ENCODE results near the gene MYL7. TPM values are rescaled to one million over a fixed set of nuclear protein-coding genes. Genes with fewer than 3 reads are reported as not detected.

Gene MYL7
- total and polyA plus RNA-seq, 10 donors, result 0.22 to 1.6 TPM; not detected in 8

- Histone ChIP-seq H3K36me3 (no peaks in the 10 kb centered on the region), H3K9me3 (no peaks in the 10 kb centered on the region), H3K4me3 (no peak overlapping the region), H3K27ac (no peak overlapping the region), H3K4me1 (no peaks in the 10 kb centered on the region), H3K27me3 (replicated peaks in 1 of 7) (no peaks in the 10 kb centered on the region)
- WGBS, 5 donors, result 77 to 90% (median 85%) methylated on average over 15 of the region's 15 CpGs
- TF ChIP-seq POLR2A (IDR thresholded peaks at IDR 0.05), result no peak
- no peak for TF ChIP-seq POLR2AphosphoS5 (IDR thresholded peaks at IDR 0.05)
- TF ChIP-seq CTCF (IDR thresholded peaks at IDR 0.05 in 8 of 11, conservative IDR thresholded peaks at IDR 0.05 in 3 of 11), result no peak
- DNase-seq, result no peak
- intact Hi-C loops (cut with DNase I; ENCODE audit: low total_unique reads), result no loop called here
Observed at GRCh38 chr7:44157116-44158080, 16.3 kb upstream of the MYL7 start.

GRCh38 chr7:44156453-44157010 lies 15.4 kb upstream of the MYL7 start:
- DNase-seq, result no peak
- 87 to 93% (median 88%) methylated on average over 2 to 4 of the region's 4 CpGs for WGBS, 5 donors
- Histone ChIP-seq H3K36me3 (no peaks in the 10 kb centered on the region), H3K4me3 (no peak overlapping the region), H3K27me3 (replicated peaks in 1 of 7) (no peaks in the 10 kb centered on the region), H3K27ac (no peak overlapping the region), H3K4me1 (no peaks in the 10 kb centered on the region), H3K9me3 (no peaks in the 10 kb centered on the region)
- TF ChIP-seq POLR2AphosphoS5 (IDR thresholded peaks at IDR 0.05), result no peak
- intact Hi-C loops (cut with DNase I; ENCODE audit: low total_unique reads), result no loop called here

GRCh38 chr7:44155191-44156185 lies 14.4 kb upstream of the MYL7 start:
- no peaks in the 10 kb centered on the region for H3K27me3 ChIP-seq (replicated peaks in 1 of 7)
- no peaks in the 10 kb centered on the region for H3K9me3 ChIP-seq
- no peak for DNase-seq
- intact Hi-C loops (cut with DNase I; ENCODE audit: low total_unique reads), result no loop called here
- no peaks in the 10 kb centered on the region for H3K36me3 ChIP-seq
- WGBS, 5 donors, result 72 to 94% (median 87%) methylated on average over 8 of the region's 8 CpGs
- no peak overlapping the region for H3K4me3 ChIP-seq
- TF ChIP-seq POLR2AphosphoS5 (IDR thresholded peaks at IDR 0.05), result no peak
- TF ChIP-seq CTCF (IDR thresholded peaks at IDR 0.05 in 8 of 11, conservative IDR thresholded peaks at IDR 0.05 in 3 of 11), result no peak
- no peak for TF ChIP-seq POLR2A (IDR thresholded peaks at IDR 0.05)
- H3K27ac ChIP-seq, result no peak overlapping the region
- H3K4me1 ChIP-seq, result peaks cover 0 to 9% (median 0%) of the 10 kb centered on the region in 6 donors

GRCh38 chr7:44154703-44155102 lies 13.6 kb upstream of the MYL7 start:
- H3K4me1 ChIP-seq, result peaks cover 0 to 17% (median 3%) of the 10 kb centered on the region in 6 donors
- H3K9me3 ChIP-seq, result no peaks in the 10 kb centered on the region
- intact Hi-C loops (cut with DNase I; ENCODE audit: low total_unique reads), result no loop called here
- no peak for DNase-seq
- no peak overlapping the region for H3K4me3 ChIP-seq
- H3K36me3 ChIP-seq, result no peaks in the 10 kb centered on the region
- H3K27ac ChIP-seq, result no peak overlapping the region
- WGBS, 5 donors, result 60 to 88% (median 78%) methylated on average over 3 of the region's 3 CpGs
- no peaks in the 10 kb centered on the region for H3K27me3 ChIP-seq (replicated peaks in 1 of 7)
- TF ChIP-seq POLR2A (IDR thresholded peaks at IDR 0.05) (no peak), POLR2AphosphoS5 (IDR thresholded peaks at IDR 0.05) (no peak), CTCF (IDR thresholded peaks at IDR 0.05 in 8 of 11, conservative IDR thresholded peaks at IDR 0.05 in 3 of 11) (no peak)

Data from spleen (tissue), 11 donors.